ENCODE measurements around the gene SPATA6L.

DNA sequence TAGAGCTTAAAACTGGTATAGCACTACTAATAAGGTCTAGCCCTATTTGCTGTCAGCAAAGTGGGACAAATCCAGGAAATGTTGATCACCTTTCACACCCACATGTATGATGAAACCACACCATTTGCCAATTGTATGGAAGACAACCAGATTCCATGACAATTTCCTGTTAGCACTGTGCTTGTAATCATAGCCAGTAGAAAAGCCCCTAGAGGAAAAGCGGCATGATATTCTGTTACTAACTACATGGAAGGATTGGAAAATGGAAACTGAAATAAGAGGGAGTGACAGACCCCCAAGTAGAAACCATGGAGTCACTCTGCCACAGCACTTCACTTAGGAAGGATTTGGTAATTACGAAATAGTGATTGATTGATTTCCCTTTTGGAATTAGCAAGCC, 923 bp downstream of the SPATA6L start:
- TF ChIP-seq, protein P1, sequence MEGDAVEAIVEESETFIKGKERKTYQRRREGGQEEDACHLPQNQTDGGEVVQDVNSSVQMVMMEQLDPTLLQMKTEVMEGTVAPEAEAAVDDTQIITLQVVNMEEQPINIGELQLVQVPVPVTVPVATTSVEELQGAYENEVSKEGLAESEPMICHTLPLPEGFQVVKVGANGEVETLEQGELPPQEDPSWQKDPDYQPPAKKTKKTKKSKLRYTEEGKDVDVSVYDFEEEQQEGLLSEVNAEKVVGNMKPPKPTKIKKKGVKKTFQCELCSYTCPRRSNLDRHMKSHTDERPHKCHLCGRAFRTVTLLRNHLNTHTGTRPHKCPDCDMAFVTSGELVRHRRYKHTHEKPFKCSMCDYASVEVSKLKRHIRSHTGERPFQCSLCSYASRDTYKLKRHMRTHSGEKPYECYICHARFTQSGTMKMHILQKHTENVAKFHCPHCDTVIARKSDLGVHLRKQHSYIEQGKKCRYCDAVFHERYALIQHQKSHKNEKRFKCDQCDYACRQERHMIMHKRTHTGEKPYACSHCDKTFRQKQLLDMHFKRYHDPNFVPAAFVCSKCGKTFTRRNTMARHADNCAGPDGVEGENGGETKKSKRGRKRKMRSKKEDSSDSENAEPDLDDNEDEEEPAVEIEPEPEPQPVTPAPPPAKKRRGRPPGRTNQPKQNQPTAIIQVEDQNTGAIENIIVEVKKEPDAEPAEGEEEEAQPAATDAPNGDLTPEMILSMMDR (IDR thresholded peaks at IDR 0.05; ENCODE audit: low read length): no peak
- no peak for TF ChIP-seq EZH2 (IDR thresholded peaks at IDR 0.05; ENCODE audit: borderline replicate concordance, low read length)
